Heart left ventricle (tissue), 16 donors: ENCODE results near the gene ARHGAP26. TPM values are rescaled to one million over a fixed set of nuclear protein-coding genes. Genes with fewer than 3 reads are reported as not detected.

Source experiments
- ATAC-seq, 4 donors: fragments of 200-7000 bp; cut with Tn5 transposase; one replicate each; pipeline ENCODE4 v1.9.1; 2020 to 2022; ENCODE audit warnings: moderate library complexity in 4 of 4, mild to moderate bottlenecking in 3 of 4, moderate number of reproducible peaks in 1 of 4
- DNase-seq, 5 donors: peaks; one replicate each; pipeline ENCODE4 v3.0.0-alpha.2; 2020
- H3K27ac ChIP-seq, 12 donors: fragments of 200-600 bp; sonication (generic) in 4 of 12; one replicate each; pipeline versions ENCODE4 v1.5.0 to v1.8.0; 2016 to 2022; ENCODE audit warnings: mild to moderate bottlenecking in 2 of 12
- H3K27me3 ChIP-seq, 9 donors: fragments of 200-600 bp; sonication (generic) in 2 of 9; one replicate each; pipeline versions ENCODE4 v1.5.1 to v1.8.0; 2016 to 2022; ENCODE audit warnings: mild to moderate bottlenecking in 3 of 9
- H3K36me3 ChIP-seq, 9 donors: fragments of 200-600 bp; sonication (generic) in 2 of 9; one replicate each; pipeline versions ENCODE4 v1.5.0 to v1.8.0; 2018 to 2022; ENCODE audit warnings: mild to moderate bottlenecking in 2 of 9
- H3K4me1 ChIP-seq, 12 donors: fragments of 200-600 bp; sonication (generic) in 4 of 12; one replicate each; pipeline versions ENCODE4 v1.5.0 to v1.8.0; 2016 to 2022; ENCODE audit warnings: mild to moderate bottlenecking in 3 of 12
- H3K4me3 ChIP-seq, 12 donors: fragments of 200-600 bp; sonication (generic) in 4 of 12; one replicate each; pipeline versions ENCODE4 v1.5.0 to v1.8.0; 2017 to 2022; ENCODE audit warnings: mild to moderate bottlenecking in 9 of 12, moderate library complexity in 4 of 12
- H3K9me3 ChIP-seq, 12 donors: fragments of 200-600 bp; sonication (generic) in 4 of 12; one replicate each; pipeline versions ENCODE4 v1.5.0 to v1.8.0; 2016 to 2022; ENCODE audit warnings: mild to moderate bottlenecking in 1 of 12
- CTCF ChIP-seq, 12 donors: fragments of 200-600 bp; sonication (generic) in 4 of 12; IDR thresholded peaks; one replicate each; pipeline versions ENCODE4 v1.5.0 to v1.8.0; 2018 to 2022; ENCODE audit warnings: antibody characterized with exemption in 12 of 12, mild to moderate bottlenecking in 5 of 12
- POLR2A ChIP-seq, 2 donors: fragments of 450-650 bp; IDR thresholded peaks; one replicate each; pipeline ENCODE4 v1.6.1; 2017; ENCODE audit warnings: antibody characterized with exemption in 2 of 2, mild to moderate bottlenecking in 2 of 2, moderate library complexity in 2 of 2
- WGBS, 4 donors: extraction: QIAGEN DNeasy Blood & Tissue Kit in 2 of 4; methylation state at CpG; one replicate each; pipeline versions ENCODE4 v1.1.5 to v1.1.7; 2013 to 2018; 5-methylcytosine and 5-hydroxymethylcytosine counted together
- intact Hi-C, 10 donors: fragments of 100-400 bp; cut with DNase I; formaldehyde crosslinking; loops; one replicate each; pipeline versions ENCODE4 v1.11.1 to v1.14.2; 2022
- polyA plus RNA-seq, 2 donors: library from polyadenylated mRNA; stranded (reverse); fragments of 200-250 nt; gene quantifications; one replicate each; pipeline ENCODE4 v1.2.3, GENCODE V29; 2013
- total RNA-seq, 9 donors: library from RNA; depleted of rRNA in 2 of 9; stranded (reverse); fragments of >200 nt in 2 of 9; fragmentation: NEBNext Ultra II Directional in 3 of 9; extraction: Animal tissue kit (Norgen Biotek cat#: 25700) in 3 of 9; gene quantifications; one replicate each; pipeline versions ENCODE4 v1.1.0 to v1.2.4, GENCODE V29; 2016 to 2023
- donor health status: ischemic (EF 13 %, LVEDD 7.1; RV severe dilation, severe dysfunction).
- donor health status: healthy with polysubstance abuse.
- donor health status: DM: no; HTN: yes; CAD: no.
- donor health status: DM: no; HTN: no; CAD: no.
- donor health status: ischemic (EF 25% LVEDD 6.9; RV normal size, moderate dysfunction).
- donor health status: ischemic (EF 25% LVEDD 5.7; RV mildly dilated, moderate dysfunction).
- donor health status: healthy.
- donor health status: DM: yes; HTN: yes; CAD: no.
- donor health status: ischemic (EF 35%, LVEDD 5.7; RV mildly dilated, moderate dysfunction).
- donor health status: nonischemic (EF 11% LVEDD 7.7; RV severe dilation, severe dysfunction).
- donor health status: DM: yes; HTN: yes; CAD: no.
- donor health status: PGD.
- donor health status: ischemic (EF 29% LVEDD 5.4; RV normal size, mild dysfunction).
- donor health status: nonischemic (EF 23%, LVEDD 6.1; RV moderate dilation, normal function).

Gene ARHGAP26
- total and polyA plus RNA-seq, 11 donors = 11.9 to 52.1 (median 33.7) TPM

- Histone ChIP-seq H3K9me3 (no peaks in the 10 kb centered on the region), H3K27me3 (no peaks in the 10 kb centered on the region), H3K27ac (peak overlapping the region in 4 of 12 donors; percentile 19 to 68 (median 50)), H3K4me3 (no peak overlapping the region), H3K36me3 (peaks cover 0 to 15% (median 10%) of the 10 kb centered on the region in 9 donors), H3K4me1 (peaks cover 12 to 65% (median 54%) of the 10 kb centered on the region in 12 donors)
- ATAC-seq (no peak), DNase-seq (no peak)
- 93 to 99% (median 97%) methylated on average over 3 of the region's 3 CpGs for WGBS, 4 donors
- intact Hi-C loops = loop anchor here in 5 of 10 donors (2.0 to 10.0 kb wide), 5 partner anchors 121 to 159 kb away; no protein-coding TSS in a partner anchor
- no peak for TF ChIP-seq POLR2A (IDR thresholded peaks at IDR 0.05)
- no peak for TF ChIP-seq CTCF (IDR thresholded peaks at IDR 0.05)
Observed at GRCh38 chr5:142875936-142876335, 105.8 kb downstream of the ARHGAP26 start.

- Histone ChIP-seq H3K9me3 (no peaks in the 10 kb centered on the region), H3K4me1 (peaks cover 14 to 64% (median 50%) of the 10 kb centered on the region in 12 donors), H3K36me3 (peaks cover 0 to 20% (median 10%) of the 10 kb centered on the region in 9 donors), H3K27ac (no peak overlapping the region), H3K4me3 (no peak overlapping the region), H3K27me3 (no peaks in the 10 kb centered on the region)
- DNase-seq (no peak), ATAC-seq (no peak)
- TF ChIP-seq CTCF (IDR thresholded peaks at IDR 0.05) (no peak), POLR2A (IDR thresholded peaks at IDR 0.05) (no peak)
- WGBS, 4 donors = 80 to 98% (median 87%) methylated on average over 2 of the region's 2 CpGs
- intact Hi-C loops = loop anchor here in 5 of 10 donors (2.0 to 10.0 kb wide), 5 partner anchors 122 to 160 kb away; no protein-coding TSS in a partner anchor
Observed at GRCh38 chr5:142876817-142877216, 106.6 kb downstream of the ARHGAP26 start.

GRCh38 chr5:142878111-142878510 lies 107.9 kb downstream of the ARHGAP26 start:
- H3K27me3 ChIP-seq = no peaks in the 10 kb centered on the region
- H3K27ac ChIP-seq = no peak overlapping the region
- H3K36me3 ChIP-seq = peaks cover 0 to 29% (median 10%) of the 10 kb centered on the region in 9 donors
- TF ChIP-seq CTCF (IDR thresholded peaks at IDR 0.05) (no peak), POLR2A (IDR thresholded peaks at IDR 0.05) (no peak)
- H3K9me3 ChIP-seq = no peaks in the 10 kb centered on the region
- 84 to 89% (median 84%) methylated on average over 7 of the region's 7 CpGs for WGBS, 4 donors
- H3K4me1 ChIP-seq = peaks cover 14 to 64% (median 49%) of the 10 kb centered on the region in 12 donors
- DNase-seq (no peak), ATAC-seq (no peak)
- intact Hi-C loops = loop anchor here in 3 of 10 donors (5.0 to 10.0 kb wide), 3 partner anchors 123 to 161 kb away; no protein-coding TSS in a partner anchor
- H3K4me3 ChIP-seq = no peak overlapping the region

- TF ChIP-seq POLR2A (IDR thresholded peaks at IDR 0.05) (no peak), CTCF (IDR thresholded peaks at IDR 0.05) (no peak)
Observed at GRCh38 chr5:142878638-142879037, 108.5 kb downstream of the ARHGAP26 start.

More at GRCh38 chr5:142878638-142879037, 108.5 kb downstream of the ARHGAP26 start:
- peaks cover 14 to 64% (median 49%) of the 10 kb centered on the region in 12 donors for H3K4me1 ChIP-seq
- ATAC-seq = no peak
- no peak overlapping the region for H3K4me3 ChIP-seq
- DNase-seq = no peak
- H3K27ac ChIP-seq = no peak overlapping the region
- intact Hi-C loops = loop anchor here in 3 of 10 donors (5.0 to 10.0 kb wide), 3 partner anchors 124 to 161 kb away; no protein-coding TSS in a partner anchor
- peaks cover 0 to 29% (median 10%) of the 10 kb centered on the region in 9 donors for H3K36me3 ChIP-seq
- no peaks in the 10 kb centered on the region for H3K27me3 ChIP-seq
- WGBS, 4 donors = 50 to 66% (median 57%) methylated on average over 3 of the region's 3 CpGs
- no peaks in the 10 kb centered on the region for H3K9me3 ChIP-seq
